Measurements from ENCODE around the gene PTPRO.

The PTPRO gene

DNA sequence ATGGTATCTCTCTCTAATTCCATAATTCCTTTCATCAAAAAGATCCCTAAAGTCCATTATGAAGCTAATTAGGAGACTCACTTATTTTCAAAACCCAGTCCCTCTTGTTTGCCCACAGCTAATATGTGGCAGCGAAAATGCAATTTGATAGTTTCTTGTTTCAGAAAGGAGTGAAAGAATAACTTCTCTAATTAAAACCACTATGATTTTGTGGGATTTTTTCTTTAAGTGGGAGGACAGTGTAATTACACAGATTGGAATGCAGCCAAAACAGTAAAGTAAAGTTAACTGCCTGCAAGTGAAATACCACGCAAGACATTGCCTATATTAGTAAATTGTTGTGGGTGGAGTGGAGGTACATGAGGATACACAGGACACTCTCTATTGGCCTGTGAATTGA is 50.0 kb downstream of the PTPRO start:
- no peak for TF ChIP-seq CTCF (IDR thresholded peaks at IDR 0.05; ENCODE audit: low read depth, low read length)
- DNase-seq (ENCODE audit: extremely low read depth, low read depth), result no peak

GRCh38 chr12:15387772-15388171 is 65.5 kb downstream of the PTPRO start:
- no peak for DNase-seq (ENCODE audit: extremely low read depth, low read depth)
- TF ChIP-seq CTCF (IDR thresholded peaks at IDR 0.05; ENCODE audit: low read depth, low read length), result no peak

DNA sequence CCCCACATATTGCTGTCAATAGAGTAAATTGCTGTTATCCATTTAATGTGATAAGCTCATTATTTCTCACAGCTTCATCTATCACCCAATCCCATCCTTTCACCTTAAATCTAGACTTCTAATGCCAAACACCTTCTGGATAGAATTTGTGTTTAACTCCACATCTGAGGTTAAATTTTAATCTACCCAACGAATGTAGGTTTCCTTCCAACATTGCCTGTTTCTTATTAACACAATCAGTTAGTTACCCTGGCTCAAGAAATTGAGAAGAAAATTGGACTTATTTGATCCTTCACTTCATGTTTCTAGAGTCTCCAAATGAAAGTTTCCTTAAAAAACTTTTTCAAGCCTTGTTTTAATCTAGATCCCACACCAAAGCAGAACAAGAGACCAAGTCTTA is 67.3 kb downstream of the PTPRO start:
- no peak for DNase-seq (ENCODE audit: extremely low read depth, low read depth)
- TF ChIP-seq CTCF (IDR thresholded peaks at IDR 0.05; ENCODE audit: low read depth, low read length), result no peak

GRCh38 chr12:15393037-15393436 is 70.7 kb downstream of the PTPRO start:
- no peak for DNase-seq (ENCODE audit: extremely low read depth, low read depth)
- no peak for TF ChIP-seq CTCF (IDR thresholded peaks at IDR 0.05; ENCODE audit: low read depth, low read length)

GRCh38 chr12:15393995-15394394 is 71.7 kb downstream of the PTPRO start:
- no peak for TF ChIP-seq CTCF (IDR thresholded peaks at IDR 0.05; ENCODE audit: low read depth, low read length)
- no peak for DNase-seq (ENCODE audit: extremely low read depth, low read depth)

GRCh38 chr12:15404485-15404884 is 82.2 kb downstream of the PTPRO start:
- TF ChIP-seq CTCF (IDR thresholded peaks at IDR 0.05; ENCODE audit: low read depth, low read length), result no peak
- no peak for DNase-seq (ENCODE audit: extremely low read depth, low read depth)

DNA sequence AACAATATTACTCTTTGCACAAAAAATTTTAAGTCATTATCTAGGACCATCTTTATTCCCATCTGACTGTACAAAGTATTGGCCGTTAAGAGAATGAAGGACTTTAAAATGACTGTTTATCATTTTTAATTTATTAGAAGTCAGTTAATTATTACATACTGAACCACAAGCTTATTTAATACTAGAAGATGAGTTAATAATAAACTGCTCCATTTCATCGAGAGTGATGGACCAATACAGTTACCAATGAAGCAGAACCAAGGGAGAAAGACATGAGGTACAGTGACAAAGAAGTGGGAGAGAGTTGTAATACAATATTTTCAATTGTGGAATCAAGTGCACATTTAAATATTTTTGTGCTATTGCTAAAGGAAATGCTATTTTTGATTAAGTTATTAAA is 83.3 kb downstream of the PTPRO start:
- no peak for DNase-seq (ENCODE audit: extremely low read depth, low read depth)
- TF ChIP-seq CTCF (IDR thresholded peaks at IDR 0.05; ENCODE audit: low read depth, low read length), result no peak
